ENCODE results near the gene CRB3. TPM values are rescaled to one million over a fixed set of nuclear protein-coding genes. Genes with fewer than 3 reads are reported as not detected.

Gene CRB3
- total RNA-seq, 1 experiment from 2014 or later, result 29.9 TPM

DNA sequence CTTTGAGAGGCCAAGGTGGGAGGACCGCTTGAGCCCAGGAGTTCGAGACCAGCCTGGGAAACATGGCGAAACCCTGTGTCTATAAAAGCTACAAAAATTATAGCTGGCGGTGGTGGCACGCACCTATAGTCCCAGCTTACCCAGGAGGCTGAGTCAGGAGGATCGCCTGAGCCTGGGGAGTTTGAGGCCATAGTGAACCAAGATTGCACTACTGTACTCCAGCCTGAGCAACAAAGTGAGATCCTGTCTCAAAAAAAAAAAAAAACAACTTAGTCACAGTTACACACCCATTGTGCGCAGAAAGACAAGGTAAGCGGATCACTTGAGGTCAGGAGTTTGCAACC lies 18.2 kb downstream of the CRB3 start (continued):
- TF ChIP-seq, protein P1, sequence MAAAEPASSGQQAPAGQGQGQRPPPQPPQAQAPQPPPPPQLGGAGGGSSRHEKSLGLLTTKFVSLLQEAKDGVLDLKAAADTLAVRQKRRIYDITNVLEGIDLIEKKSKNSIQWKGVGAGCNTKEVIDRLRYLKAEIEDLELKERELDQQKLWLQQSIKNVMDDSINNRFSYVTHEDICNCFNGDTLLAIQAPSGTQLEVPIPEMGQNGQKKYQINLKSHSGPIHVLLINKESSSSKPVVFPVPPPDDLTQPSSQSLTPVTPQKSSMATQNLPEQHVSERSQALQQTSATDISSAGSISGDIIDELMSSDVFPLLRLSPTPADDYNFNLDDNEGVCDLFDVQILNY (CRISPR knock-in tag; IDR thresholded peaks at IDR 0.05), result no peak
- no peak for TF ChIP-seq ZNF232 (CRISPR knock-in tag; IDR thresholded peaks at IDR 0.05)
- TF ChIP-seq SOX15 (CRISPR knock-in tag; IDR thresholded peaks at IDR 0.05), result no peak

DNA sequence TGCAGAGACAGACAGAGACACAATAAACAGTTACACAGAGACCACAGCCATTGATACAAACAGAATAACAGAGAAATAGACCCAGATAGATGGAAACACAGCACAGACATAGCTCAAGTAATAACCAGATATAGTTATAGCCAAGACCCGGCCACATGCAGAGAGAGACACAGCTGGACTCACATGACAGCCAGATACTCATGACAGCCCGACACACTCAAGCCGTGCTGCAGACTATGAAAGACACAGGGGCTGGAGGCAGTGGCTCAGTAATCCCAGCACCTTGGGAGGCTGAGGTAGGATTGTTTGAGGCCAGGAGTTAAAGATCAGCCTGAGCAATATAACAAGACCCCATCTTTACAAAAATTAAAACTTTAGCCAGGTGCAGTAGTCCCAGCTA lies 19.2 kb downstream of the CRB3 start:
- Mint-ChIP-seq H3K27me3 (ENCODE audit: low read depth) (no peaks in the 10 kb centered on the region; the same call in 1 of the 2 replicates), H3K27ac (no peak overlapping the region), H3K4me3 (no peak overlapping the region), H3K36me3 (no peaks in the 10 kb centered on the region), H3K9me3 (no peaks in the 10 kb centered on the region), H3K4me1 (peaks cover 15% of the 10 kb centered on the region)
- ChIA-PET CTCF (no interaction called here), POLR2A (no interaction called here)
- no peak for ATAC-seq
- no peak for DNase-seq (ENCODE audit: low spot score)
- TF ChIP-seq NR3C1 (CRISPR knock-in tag; conservative IDR thresholded peaks at IDR 0.05; ENCODE audit: low read depth) (no peak), ZNF263 (CRISPR knock-in tag; IDR thresholded peaks at IDR 0.05; ENCODE audit: low read depth) (no peak), SP1 (CRISPR knock-in tag; conservative IDR thresholded peaks at IDR 0.05) (no peak), ZNF232 (CRISPR knock-in tag; IDR thresholded peaks at IDR 0.05) (no peak), SOX15 (CRISPR knock-in tag; IDR thresholded peaks at IDR 0.05) (no peak), ZNF671 (CRISPR knock-in tag; IDR thresholded peaks at IDR 0.05) (no peak), ZBTB21 (CRISPR knock-in tag; IDR thresholded peaks at IDR 0.05; ENCODE audit: borderline replicate concordance) (no peak), MXD4 (CRISPR knock-in tag; IDR thresholded peaks at IDR 0.05; ENCODE audit: borderline replicate concordance) (no peak), TEAD1 (CRISPR knock-in tag; IDR thresholded peaks at IDR 0.05) (no peak), ETV6 (CRISPR knock-in tag; IDR thresholded peaks at IDR 0.05) (no peak)
- TF ChIP-seq, protein P2, sequence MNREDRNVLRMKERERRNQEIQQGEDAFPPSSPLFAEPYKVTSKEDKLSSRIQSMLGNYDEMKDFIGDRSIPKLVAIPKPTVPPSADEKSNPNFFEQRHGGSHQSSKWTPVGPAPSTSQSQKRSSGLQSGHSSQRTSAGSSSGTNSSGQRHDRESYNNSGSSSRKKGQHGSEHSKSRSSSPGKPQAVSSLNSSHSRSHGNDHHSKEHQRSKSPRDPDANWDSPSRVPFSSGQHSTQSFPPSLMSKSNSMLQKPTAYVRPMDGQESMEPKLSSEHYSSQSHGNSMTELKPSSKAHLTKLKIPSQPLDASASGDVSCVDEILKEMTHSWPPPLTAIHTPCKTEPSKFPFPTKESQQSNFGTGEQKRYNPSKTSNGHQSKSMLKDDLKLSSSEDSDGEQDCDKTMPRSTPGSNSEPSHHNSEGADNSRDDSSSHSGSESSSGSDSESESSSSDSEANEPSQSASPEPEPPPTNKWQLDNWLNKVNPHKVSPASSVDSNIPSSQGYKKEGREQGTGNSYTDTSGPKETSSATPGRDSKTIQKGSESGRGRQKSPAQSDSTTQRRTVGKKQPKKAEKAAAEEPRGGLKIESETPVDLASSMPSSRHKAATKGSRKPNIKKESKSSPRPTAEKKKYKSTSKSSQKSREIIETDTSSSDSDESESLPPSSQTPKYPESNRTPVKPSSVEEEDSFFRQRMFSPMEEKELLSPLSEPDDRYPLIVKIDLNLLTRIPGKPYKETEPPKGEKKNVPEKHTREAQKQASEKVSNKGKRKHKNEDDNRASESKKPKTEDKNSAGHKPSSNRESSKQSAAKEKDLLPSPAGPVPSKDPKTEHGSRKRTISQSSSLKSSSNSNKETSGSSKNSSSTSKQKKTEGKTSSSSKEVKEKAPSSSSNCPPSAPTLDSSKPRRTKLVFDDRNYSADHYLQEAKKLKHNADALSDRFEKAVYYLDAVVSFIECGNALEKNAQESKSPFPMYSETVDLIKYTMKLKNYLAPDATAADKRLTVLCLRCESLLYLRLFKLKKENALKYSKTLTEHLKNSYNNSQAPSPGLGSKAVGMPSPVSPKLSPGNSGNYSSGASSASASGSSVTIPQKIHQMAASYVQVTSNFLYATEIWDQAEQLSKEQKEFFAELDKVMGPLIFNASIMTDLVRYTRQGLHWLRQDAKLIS (CRISPR knock-in tag; IDR thresholded peaks at IDR 0.05; ENCODE audit: borderline replicate concordance), result no peak
- TF ChIP-seq, protein P1 (CRISPR knock-in tag; IDR thresholded peaks at IDR 0.05), result no peak
- TF ChIP-seq, protein P3, sequence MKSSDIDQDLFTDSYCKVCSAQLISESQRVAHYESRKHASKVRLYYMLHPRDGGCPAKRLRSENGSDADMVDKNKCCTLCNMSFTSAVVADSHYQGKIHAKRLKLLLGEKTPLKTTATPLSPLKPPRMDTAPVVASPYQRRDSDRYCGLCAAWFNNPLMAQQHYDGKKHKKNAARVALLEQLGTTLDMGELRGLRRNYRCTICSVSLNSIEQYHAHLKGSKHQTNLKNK (CRISPR knock-in tag; IDR thresholded peaks at IDR 0.05), result no peak
- TF ChIP-seq, protein P4, sequence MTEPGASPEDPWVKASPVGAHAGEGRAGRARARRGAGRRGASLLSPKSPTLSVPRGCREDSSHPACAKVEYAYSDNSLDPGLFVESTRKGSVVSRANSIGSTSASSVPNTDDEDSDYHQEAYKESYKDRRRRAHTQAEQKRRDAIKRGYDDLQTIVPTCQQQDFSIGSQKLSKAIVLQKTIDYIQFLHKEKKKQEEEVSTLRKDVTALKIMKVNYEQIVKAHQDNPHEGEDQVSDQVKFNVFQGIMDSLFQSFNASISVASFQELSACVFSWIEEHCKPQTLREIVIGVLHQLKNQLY (CRISPR knock-in tag; IDR thresholded peaks at IDR 0.05), result no peak
- TF ChIP-seq, protein P5, sequence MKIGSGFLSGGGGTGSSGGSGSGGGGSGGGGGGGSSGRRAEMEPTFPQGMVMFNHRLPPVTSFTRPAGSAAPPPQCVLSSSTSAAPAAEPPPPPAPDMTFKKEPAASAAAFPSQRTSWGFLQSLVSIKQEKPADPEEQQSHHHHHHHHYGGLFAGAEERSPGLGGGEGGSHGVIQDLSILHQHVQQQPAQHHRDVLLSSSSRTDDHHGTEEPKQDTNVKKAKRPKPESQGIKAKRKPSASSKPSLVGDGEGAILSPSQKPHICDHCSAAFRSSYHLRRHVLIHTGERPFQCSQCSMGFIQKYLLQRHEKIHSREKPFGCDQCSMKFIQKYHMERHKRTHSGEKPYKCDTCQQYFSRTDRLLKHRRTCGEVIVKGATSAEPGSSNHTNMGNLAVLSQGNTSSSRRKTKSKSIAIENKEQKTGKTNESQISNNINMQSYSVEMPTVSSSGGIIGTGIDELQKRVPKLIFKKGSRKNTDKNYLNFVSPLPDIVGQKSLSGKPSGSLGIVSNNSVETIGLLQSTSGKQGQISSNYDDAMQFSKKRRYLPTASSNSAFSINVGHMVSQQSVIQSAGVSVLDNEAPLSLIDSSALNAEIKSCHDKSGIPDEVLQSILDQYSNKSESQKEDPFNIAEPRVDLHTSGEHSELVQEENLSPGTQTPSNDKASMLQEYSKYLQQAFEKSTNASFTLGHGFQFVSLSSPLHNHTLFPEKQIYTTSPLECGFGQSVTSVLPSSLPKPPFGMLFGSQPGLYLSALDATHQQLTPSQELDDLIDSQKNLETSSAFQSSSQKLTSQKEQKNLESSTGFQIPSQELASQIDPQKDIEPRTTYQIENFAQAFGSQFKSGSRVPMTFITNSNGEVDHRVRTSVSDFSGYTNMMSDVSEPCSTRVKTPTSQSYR (CRISPR knock-in tag; IDR thresholded peaks at IDR 0.05), result no peak
- TF ChIP-seq, protein P6, sequence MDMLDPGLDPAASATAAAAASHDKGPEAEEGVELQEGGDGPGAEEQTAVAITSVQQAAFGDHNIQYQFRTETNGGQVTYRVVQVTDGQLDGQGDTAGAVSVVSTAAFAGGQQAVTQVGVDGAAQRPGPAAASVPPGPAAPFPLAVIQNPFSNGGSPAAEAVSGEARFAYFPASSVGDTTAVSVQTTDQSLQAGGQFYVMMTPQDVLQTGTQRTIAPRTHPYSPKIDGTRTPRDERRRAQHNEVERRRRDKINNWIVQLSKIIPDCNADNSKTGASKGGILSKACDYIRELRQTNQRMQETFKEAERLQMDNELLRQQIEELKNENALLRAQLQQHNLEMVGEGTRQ (CRISPR knock-in tag; IDR thresholded peaks at IDR 0.05), result no peak
